ENCODE results near the gene TMEM200A.

TMEM200A gene

DNA sequence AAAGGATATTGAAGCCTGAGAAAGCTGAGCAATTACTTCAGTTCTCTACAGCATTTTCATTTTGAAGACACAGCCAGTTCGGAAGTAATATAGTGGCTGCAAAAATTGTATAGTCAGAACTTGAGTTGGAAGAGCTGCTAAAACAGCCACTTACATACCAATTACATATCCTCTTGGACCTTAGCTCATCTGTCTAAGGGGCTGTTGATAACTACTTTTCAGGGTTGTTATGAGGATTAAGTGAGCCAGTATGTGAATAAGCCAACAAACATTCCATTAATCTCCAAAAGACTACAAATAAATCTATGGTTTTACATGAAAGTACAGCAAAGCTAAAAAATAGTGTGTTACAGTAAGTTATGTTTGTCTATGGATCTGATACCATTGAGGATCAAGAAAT lies 59.7 kb downstream of the TMEM200A start:
- DNase-seq (ENCODE audit: low spot score) = no peak

GRCh38 chr6:130426066-130426721 lies 60.4 kb downstream of the TMEM200A start:
- no peak for DNase-seq (ENCODE audit: low spot score)

DNA sequence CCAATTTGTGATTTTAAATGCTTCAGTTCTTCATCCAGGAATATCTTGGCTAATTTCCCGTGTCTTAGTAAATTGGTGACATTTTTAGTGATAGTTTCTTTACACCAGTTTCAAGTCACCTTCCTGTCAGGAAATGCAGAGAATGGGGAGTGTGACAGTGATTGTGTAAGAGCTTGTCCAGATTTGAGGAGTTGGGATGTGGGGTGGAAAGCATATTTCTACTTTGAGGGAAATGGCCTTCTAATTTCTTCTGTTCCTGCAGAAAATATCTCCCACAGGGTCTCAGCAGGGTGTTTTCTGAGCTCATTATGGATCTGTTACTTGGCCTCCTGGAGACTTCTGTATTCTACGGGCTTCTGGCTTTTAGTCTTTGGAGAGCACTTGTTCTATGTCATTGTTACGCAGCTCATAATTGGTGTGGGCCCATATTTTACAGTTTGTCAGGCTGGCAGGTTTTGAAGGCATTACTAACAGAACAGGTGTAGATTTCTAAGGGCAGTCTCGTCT lies 65.6 kb downstream of the TMEM200A start:
- no peak for DNase-seq (ENCODE audit: low spot score)

DNA sequence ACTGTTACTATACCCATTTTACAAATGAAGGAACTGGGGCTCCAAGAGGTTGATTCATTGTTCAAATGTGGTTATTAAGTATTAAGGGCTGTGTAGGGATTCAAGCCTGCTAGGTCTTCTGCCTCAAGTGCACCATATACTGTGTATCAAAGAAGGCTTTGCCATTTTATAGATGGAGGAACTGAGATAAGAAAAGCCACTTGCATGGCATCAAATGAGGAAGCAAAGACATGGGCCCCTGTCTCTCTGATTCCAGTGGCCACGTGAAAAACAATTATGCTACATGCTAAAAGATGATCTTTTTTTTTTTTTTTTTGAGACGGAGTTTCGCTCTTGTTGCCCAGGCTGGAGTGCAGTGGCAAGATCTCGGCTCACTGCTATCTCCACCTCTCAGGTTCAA lies 67.0 kb downstream of the TMEM200A start:
- DNase-seq (ENCODE audit: low spot score) = no peak

DNA sequence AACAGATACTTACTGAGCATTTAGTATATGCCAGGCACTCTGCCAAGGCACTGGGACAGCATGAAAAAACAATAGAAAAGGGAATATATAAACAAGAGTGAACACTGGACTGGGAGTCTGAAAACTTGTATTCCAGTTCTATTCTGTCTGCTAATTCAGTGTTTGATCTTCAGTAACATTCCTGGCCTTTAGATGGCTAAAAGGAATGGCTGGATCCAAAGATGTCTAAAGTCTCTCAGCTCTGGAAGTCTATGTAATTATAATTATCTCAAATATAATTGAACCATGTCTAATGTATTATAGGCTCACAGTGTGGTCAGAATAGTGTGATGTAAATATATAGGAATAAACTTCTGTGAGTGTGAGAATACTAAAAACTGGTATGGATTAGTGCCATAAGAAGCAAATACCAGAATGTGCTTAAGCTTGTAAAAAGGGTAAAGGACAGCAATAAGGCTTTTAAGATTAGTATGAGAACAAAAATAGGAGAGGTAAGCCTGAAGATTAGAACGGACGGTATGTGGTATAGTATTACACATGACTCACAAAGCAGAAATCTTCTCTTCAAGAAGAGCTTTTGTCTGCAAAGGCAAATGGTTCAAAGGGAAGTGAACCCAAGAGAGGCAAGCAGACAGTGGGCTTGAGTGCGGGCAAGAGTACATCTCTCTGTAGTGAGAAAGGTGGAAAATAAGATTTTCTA lies 68.5 kb downstream of the TMEM200A start:
- DNase-seq (ENCODE audit: low spot score) = no peak

DNA sequence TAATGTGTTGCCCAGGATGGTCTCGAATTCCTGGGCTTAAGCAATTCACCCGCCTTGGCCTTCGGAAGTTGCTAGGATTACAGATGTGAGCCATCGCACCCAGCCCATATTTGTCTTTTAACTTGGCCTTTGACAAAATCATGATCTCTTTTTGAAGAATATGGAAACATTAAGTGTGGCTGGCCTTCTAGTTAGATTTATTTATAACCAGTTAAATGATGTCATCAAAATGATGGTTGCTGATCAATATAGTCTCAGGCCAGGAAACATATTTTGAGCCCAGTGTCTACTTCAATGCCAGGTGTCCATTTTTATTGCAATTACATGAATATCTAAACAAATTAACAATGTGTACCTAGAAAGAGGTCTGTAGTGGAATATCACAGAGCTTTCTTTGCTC lies 69.4 kb downstream of the TMEM200A start:
- DNase-seq (ENCODE audit: low spot score) = no peak

- DNase-seq (ENCODE audit: low spot score) = no peak
Measured at GRCh38 chr6:130437961-130438360, 72.1 kb downstream of the TMEM200A start.

DNA sequence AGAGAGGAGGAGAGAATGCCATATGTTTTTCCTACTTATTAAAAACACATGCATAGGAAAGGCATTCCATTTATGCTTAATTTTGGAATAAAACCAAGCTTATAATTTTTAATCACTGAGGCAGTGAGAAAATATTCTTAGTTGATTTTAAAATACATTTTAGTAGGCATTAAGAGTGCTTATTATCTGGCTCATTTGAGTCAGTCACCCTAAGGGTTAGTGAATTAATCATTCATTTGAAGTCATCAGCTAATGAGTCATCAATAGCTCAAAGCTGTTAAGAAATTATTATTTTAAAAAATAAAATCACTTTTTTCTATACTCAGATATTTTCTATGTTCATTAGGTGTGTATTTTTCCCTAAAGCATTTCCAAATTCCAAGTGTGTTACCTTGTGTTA lies 81.6 kb downstream of the TMEM200A start:
- DNase-seq (ENCODE audit: low spot score) = no peak

DNA sequence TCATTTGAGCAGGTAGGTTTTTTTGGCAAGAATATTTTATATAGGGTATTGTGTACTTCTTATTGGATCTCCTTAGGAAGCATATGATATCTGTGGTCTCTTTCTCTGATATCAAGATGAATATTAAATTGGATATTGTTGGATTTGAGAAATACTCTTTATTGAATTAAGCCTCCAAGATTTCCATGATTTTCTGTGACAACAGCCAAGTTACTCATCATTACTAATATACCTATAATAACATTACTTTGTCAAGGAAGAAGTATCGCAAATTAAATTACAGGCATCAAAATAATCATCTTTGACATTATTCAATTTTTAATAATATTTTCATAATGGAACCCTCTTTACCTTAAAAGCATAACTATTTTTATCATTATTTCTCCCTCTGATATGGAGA lies 86.5 kb downstream of the TMEM200A start:
- DNase-seq (ENCODE audit: low spot score) = no peak

DNA sequence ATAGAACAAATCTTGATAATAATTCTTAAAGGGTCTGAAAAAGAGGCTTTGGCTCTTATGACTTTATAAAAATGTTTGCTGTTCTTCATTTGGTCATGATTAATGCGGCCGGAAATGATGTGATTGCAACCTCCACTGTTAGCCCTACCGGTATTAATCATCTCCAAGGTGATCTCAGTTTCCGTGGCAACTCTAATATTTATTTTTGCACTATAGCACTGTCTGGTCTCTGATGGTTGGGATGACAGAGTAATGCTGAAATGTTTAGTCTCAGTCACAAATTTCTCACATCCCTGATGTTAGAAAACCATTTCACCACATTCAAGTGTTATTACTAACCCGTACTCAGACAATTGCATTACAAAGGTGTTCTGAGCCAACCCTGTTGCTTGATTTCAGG lies 87.4 kb downstream of the TMEM200A start:
- no peak for DNase-seq (ENCODE audit: low spot score)

- DNase-seq (ENCODE audit: low spot score) = no peak
Measured at GRCh38 chr6:130457605-130458004, 91.8 kb downstream of the TMEM200A start.

DNA sequence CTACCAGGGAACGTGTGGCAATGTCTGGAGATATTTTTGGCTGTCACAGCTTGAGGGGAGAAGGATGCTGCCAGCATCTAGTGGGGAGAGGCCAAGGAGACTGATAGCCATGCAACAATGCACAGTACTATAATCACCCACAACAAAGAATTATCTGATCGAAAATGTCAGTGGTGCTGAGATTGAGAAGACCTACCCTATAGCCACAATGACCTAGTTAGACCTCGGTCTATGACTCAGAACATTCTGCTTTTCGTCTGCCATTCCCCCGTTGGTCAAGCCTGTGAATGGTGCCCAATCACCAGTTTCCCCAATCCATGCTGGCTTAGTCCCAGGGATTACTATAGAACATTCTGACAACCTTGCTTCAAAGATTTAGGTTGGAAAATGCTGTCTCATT lies 93.5 kb downstream of the TMEM200A start:
- no peak for DNase-seq (ENCODE audit: low spot score)

DNA sequence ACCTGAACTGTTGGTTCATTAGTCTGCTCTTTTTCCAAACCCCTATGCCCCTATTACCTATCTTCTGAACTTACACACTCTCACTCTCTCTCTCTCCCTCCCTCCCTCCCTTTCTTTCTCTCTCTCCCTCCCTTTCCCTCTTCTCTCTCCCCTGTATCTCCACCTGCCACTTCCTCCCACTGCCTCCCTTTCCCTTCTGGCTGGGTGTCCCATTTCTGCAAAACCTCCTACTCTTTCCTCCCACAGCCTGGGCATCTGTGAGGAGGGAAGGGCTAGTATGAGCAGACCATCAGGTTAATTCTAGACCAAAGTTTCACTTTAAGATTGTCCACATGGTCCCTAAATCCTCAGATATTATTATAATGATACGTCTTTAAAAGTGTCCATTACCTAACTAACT lies 95.1 kb downstream of the TMEM200A start:
- no peak for DNase-seq (ENCODE audit: low spot score)

DNA sequence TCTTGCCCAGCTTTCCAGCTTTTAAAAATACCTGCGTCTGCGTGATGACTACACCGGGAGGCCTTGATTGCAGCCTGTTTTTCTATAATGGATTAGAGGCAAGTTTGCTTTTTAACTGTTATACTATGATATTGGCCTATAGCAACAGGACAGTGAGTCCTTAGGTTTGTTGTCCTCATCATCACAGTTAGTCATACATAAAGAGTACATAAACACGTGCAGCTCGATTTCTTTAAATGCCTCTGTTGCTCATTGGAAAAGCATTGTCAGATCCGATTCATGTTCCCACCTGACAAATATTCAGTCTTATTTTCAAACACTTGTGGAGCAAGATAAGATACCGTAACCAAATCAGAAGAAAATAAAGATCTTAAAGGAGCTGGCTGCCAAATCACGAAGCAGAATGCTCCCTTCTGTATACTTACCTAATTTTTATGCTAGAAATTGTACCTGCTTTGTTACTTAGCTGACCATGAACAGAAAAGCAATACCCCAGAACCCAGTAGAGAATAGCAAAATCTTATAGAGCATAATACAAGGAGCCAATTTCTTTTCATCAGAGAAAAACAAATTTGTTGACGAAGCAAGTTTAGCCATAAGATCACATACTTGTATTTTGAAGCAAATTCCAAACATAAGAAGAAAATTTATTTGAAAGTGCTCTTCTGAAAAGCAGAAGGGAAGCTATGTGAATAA lies 100.4 kb downstream of the TMEM200A start:
- DNase-seq (ENCODE audit: low spot score) = no peak

DNA sequence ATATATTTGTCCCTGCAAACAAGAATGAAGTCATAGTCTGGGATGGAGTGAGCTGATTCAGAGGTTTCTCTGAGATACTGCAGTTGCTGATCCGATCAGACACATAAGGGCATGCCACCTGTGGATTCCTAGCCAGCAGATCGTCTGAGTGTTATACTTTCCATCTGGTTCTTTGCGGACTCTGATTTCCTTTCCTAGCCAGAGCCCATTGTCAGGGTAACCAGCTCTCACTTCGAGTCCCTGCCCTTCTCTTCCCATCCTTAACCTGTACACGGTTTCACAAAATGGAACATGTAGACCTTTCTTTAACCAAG lies 100.9 kb downstream of the TMEM200A start:
- DNase-seq (ENCODE audit: low spot score) = no peak

GRCh38 chr6:130467146-130468050 lies 101.6 kb downstream of the TMEM200A start:
- no peak for DNase-seq (ENCODE audit: low spot score)

GRCh38 chr6:130470766-130471165 lies 104.9 kb downstream of the TMEM200A start:
- no peak for DNase-seq (ENCODE audit: low spot score)

DNA sequence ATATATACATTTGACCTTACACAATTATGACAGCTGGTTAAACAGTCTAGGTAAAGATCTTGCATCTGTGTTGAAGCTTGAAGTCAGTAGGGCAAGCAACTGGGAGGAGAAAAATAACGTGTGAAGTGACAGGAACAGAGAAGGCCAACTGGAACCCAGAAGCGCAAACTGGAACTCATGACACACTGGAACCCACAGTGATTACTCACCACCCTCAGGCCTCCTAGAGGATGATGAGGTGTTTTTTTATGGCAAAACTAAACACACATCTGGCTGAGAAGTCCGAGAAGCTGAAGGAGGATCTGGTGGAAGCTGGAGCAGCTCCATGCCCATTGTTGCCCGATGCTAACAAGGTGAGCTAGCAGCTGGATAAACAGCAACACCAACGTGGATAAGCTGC lies 108.1 kb downstream of the TMEM200A start:
- no peak for DNase-seq (ENCODE audit: low spot score)

DNA sequence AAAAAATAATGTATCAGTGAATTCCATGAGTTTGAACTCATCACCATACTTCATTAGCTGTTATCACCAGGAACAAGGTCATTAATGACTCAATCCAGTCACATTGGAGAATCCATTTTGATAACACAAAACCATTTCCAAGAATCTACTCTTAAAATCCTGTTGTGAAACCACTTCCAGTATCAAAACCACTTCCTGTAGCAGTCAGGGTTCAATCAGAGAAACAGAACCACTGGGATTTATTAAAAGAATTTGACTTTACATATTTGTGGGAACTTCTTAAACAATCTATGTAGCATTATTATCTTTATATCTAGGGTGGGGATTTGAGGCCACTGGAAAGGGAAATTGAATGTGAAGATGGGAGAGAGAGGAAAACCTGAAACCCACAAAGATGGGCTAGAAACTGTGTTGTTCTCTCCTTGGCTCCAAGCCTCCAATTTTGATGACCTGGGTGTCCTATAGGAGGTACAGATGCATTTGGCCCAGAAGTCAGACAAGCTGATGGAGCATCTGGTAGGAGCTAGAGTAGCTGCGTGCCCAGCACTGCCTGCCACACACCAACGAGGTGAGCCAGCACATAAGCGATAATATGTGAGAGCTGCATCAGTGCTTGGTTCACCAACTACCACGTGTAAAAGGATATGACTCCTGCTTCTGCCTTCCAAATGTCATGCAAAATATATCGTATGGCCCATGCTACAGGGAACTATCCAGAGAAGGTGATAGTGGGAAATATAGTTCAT lies 117.0 kb downstream of the TMEM200A start:
- DNase-seq (ENCODE audit: low spot score) = no peak

- DNase-seq (ENCODE audit: low spot score) = no peak
Measured at GRCh38 chr6:130485870-130486269, 120.1 kb downstream of the TMEM200A start.

GRCh38 chr6:130486417-130486816 lies 120.6 kb downstream of the TMEM200A start:
- DNase-seq (ENCODE audit: low spot score) = no peak

- no peak for DNase-seq (ENCODE audit: low spot score)
Measured at GRCh38 chr6:130489514-130489913, 123.7 kb downstream of the TMEM200A start.

All from left forelimb (tissue), 1 donor.